HCT116 (cell line): Measurements from ENCODE around the gene BBS9. TPM values are rescaled to one million over a fixed set of nuclear protein-coding genes. Genes with fewer than 3 reads are reported as not detected.

Source experiments
- ATAC-seq: fragments of 200-7000 bp; cut with Tn5 transposase; 2 replicates; pipeline ENCODE4 v1.9.1; 2020; ENCODE audit warnings: mild to moderate bottlenecking, moderate library complexity
- BruUV-seq: library from RNA; stranded (reverse); fragments of 400-500 nt; replicated peaks from 2 replicates; lab custom pipeline; 2021; lab: Mats Ljungman, UMichigan
- CTCF ChIA-PET: fragments of 300-600 bp; sonication (Branson Sonifier 250); formaldehyde crosslinking; loops from one replicate; lab custom pipeline; 2021; ENCODE audit warnings: antibody characterized with exemption; lab: Charles Lee
- POLR2A ChIA-PET: fragments of 300-600, 350-600 bp; sonication (Branson Sonifier 250); formaldehyde crosslinking; loops from one replicate; lab custom pipeline; 2021; ENCODE audit warnings: antibody characterized with exemption; lab: Charles Lee
- RAD21 ChIA-PET, 2 experiments: fragments of 300-600 bp; sonication (Branson Sonifier 250); formaldehyde crosslinking; loops; one replicate each; lab custom pipeline; 2023; ENCODE audit warnings: low total read pairs in 2 of 2; ENCODE audit not compliant: uncharacterized antibody in 2 of 2, unreplicated experiment in 2 of 2, low non-redundant PET in 1 of 2; lab: Charles Lee
- DNase-seq: peaks from one replicate; pipeline ENCODE4 v3.0.0-alpha.2; 2010; ENCODE audit warnings: low read depth, low spot score
- H2AFZ ChIP-seq: fragments of 200-600 bp; shearing (Covaris generic), sonication (generic); 2 replicates; pipeline ENCODE4 v1.6.1; 2017; ENCODE audit warnings: low read depth, mixed run types, mixed read lengths, antibody characterized with exemption, low read length; ENCODE audit not compliant: poor library complexity, severe bottlenecking
- H3K27ac ChIP-seq: 2 replicates; pipeline ENCODE4 v1.5.1; 2012; ENCODE audit warnings: low read depth, low read length
- H3K27me3 ChIP-seq: fragments of 200-600 bp; sonication (generic); 2 replicates; pipeline ENCODE4 v1.6.1; 2016; ENCODE audit warnings: mixed run types, low read length, mixed read lengths; ENCODE audit not compliant: insufficient read depth
- H3K36me3 ChIP-seq, 2 experiments: fragments of 200-500 bp in 1 of 2; fragments of 200-600 bp in 1 of 2; sonication (Bioruptor generic) in 1 of 2; sonication (generic) in 1 of 2; 2 replicates each; pipeline versions ENCODE4 v1.5.1 to v1.6.1; 2014 to 2016; ENCODE audit warnings: low read length in 2 of 2, inconsistent platforms in 1 of 2, mixed read lengths in 1 of 2, mixed run types in 1 of 2; ENCODE audit not compliant: insufficient read depth in 2 of 2, control insufficient read depth in 1 of 2
- H3K4me1 ChIP-seq, 2 experiments: fragments of 200-600 bp in 1 of 2; sonication (generic) in 1 of 2; 2 replicates each; pipeline versions ENCODE4 v1.5.1 to v1.6.1; 2012 to 2017; ENCODE audit warnings: low read length in 2 of 2, inconsistent platforms in 1 of 2, mild to moderate bottlenecking in 1 of 2, mixed read lengths in 1 of 2, mixed run types in 1 of 2, moderate library complexity in 1 of 2; ENCODE audit not compliant: insufficient read depth in 2 of 2, control insufficient read depth in 1 of 2
- H3K4me2 ChIP-seq: fragments of 200-600 bp; sonication (generic); 2 replicates; pipeline ENCODE4 v1.6.1; 2017; ENCODE audit warnings: mixed run types, low read length, mixed read lengths
- H3K4me3 ChIP-seq, 2 experiments: fragments of 200-600 bp in 1 of 2; sonication (generic) in 1 of 2; replicated peaks in 1 of 2; 2 replicates each; pipeline ENCODE4 v1.5.1; 2011 to 2016; ENCODE audit warnings: low read length in 2 of 2, control low read depth in 1 of 2, low read depth in 1 of 2, mild to moderate bottlenecking in 1 of 2, mixed read lengths in 1 of 2, mixed run types in 1 of 2
- H3K79me2 ChIP-seq: fragments of 200-600 bp; sonication (generic); 2 replicates; pipeline ENCODE4 v1.6.1; 2017; ENCODE audit warnings: mild to moderate bottlenecking, mixed run types, low read length, moderate library complexity, mixed read lengths; ENCODE audit not compliant: insufficient read depth
- H3K9ac ChIP-seq: fragments of 200-600 bp; sonication (generic); 2 replicates; pipeline ENCODE4 v1.6.1; 2016; ENCODE audit warnings: low read length, mixed read lengths
- H3K9me2 ChIP-seq: fragments of 200-600 bp; sonication (generic), shearing (Covaris generic); 2 replicates; pipeline ENCODE4 v1.6.1; 2017; ENCODE audit warnings: mixed run types, mild to moderate bottlenecking, moderate library complexity; ENCODE audit not compliant: insufficient read depth
- H3K9me3 ChIP-seq, 2 experiments: fragments of 200-500 bp in 1 of 2; fragments of 200-600 bp in 1 of 2; sonication (Bioruptor generic) in 1 of 2; sonication (generic) in 1 of 2; 2 replicates each; pipeline ENCODE4 v1.6.1; 2014 to 2017; ENCODE audit warnings: low read length in 2 of 2, mixed read lengths in 2 of 2, inconsistent platforms in 1 of 2, low read depth in 1 of 2, mild to moderate bottlenecking in 1 of 2, mixed run types in 1 of 2, moderate library complexity in 1 of 2; ENCODE audit not compliant: control insufficient read depth in 1 of 2, insufficient read depth in 1 of 2
- H4K20me1 ChIP-seq: fragments of 200-600 bp; sonication (generic), shearing (Covaris generic); 2 replicates; pipeline ENCODE4 v1.6.1; 2017; ENCODE audit warnings: mixed run types, mild to moderate bottlenecking, moderate library complexity; ENCODE audit not compliant: insufficient read depth
- CBX3 ChIP-seq: IDR thresholded peaks from 2 replicates; pipeline ENCODE4 v1.6.1; 2012; ENCODE audit warnings: low read depth
- CEBPB ChIP-seq: IDR thresholded peaks from 2 replicates; pipeline ENCODE4 v1.6.1; 2012; ENCODE audit warnings: low read depth
- ELF1 ChIP-seq: IDR thresholded peaks from 2 replicates; pipeline ENCODE4 v1.6.1; 2012; ENCODE audit warnings: low read depth, borderline replicate concordance
- EZH2 ChIP-seq: fragments of 200-600 bp; sonication (generic); IDR thresholded peaks from 2 replicates; pipeline ENCODE4 v1.6.1; 2017; ENCODE audit warnings: antibody characterized with exemption, mixed run types
- FOSL1 ChIP-seq: IDR thresholded peaks from 2 replicates; pipeline ENCODE4 v1.6.1; 2012; ENCODE audit warnings: low read depth
- JUND ChIP-seq: IDR thresholded peaks from 2 replicates; pipeline ENCODE4 v1.6.1; 2012
- POLR2A ChIP-seq: IDR thresholded peaks from 2 replicates; pipeline ENCODE4 v1.7.0; 2011; ENCODE audit warnings: borderline replicate concordance; ENCODE audit not compliant: insufficient read depth, insufficient read length; ENCODE audit errors: extremely low read depth
- POLR2AphosphoS5 ChIP-seq: IDR thresholded peaks from 2 replicates; pipeline ENCODE4 v1.6.1; 2011; ENCODE audit warnings: mild to moderate bottlenecking, low read depth, low read length, moderate library complexity
- RAD21 ChIP-seq: IDR thresholded peaks from 2 replicates; pipeline ENCODE4 v1.6.1; 2012; ENCODE audit warnings: low read depth, mild to moderate bottlenecking
- SIN3A ChIP-seq: IDR thresholded peaks from 2 replicates; pipeline ENCODE4 v1.6.1; 2012; ENCODE audit warnings: low read depth
- SP1 ChIP-seq: IDR thresholded peaks from 2 replicates; pipeline ENCODE4 v1.6.1; 2012; ENCODE audit warnings: low read depth
- SRF ChIP-seq: IDR thresholded peaks from 2 replicates; pipeline ENCODE4 v1.6.1; 2012; ENCODE audit warnings: low read depth
- ZFX ChIP-seq: fragments of 450-650 bp; IDR thresholded peaks from 2 replicates; pipeline ENCODE4 v1.6.1; 2017
- intact Hi-C: fragments of 100-400 bp; cut with micrococcal nuclease; formaldehyde crosslinking; loops from 2 replicates; pipeline ENCODE4 v1.10.0; 2022
- total RNA-seq: library from RNA; stranded (reverse); gene quantifications from one replicate; pipeline ENCODE4 v1.2.1, GENCODE V29; 2021; ENCODE audit not compliant: unreplicated experiment
- TF ChIP-seq, protein P1 (sequence below): IDR thresholded peaks from 2 replicates; pipeline ENCODE4 v1.6.1; 2012
- TF ChIP-seq, protein P2 (sequence below), 3 experiments: fragments of 200-600 bp in 1 of 3; sonication (generic) in 1 of 3; IDR thresholded peaks in 2 of 3; conservative IDR thresholded peaks in 1 of 3; 2 replicates each; pipeline ENCODE4 v1.5.1; 2012 to 2017; ENCODE audit warnings: low read depth in 2 of 3, low read length in 2 of 3, antibody characterized with exemption in 1 of 3, borderline replicate concordance in 1 of 3, control low read depth in 1 of 3, mild to moderate bottlenecking in 1 of 3, mixed read lengths in 1 of 3, mixed run types in 1 of 3, moderate library complexity in 1 of 3; ENCODE audit not compliant: insufficient read depth in 1 of 3
- TF ChIP-seq, protein P3 (sequence below): IDR thresholded peaks from 2 replicates; pipeline ENCODE4 v1.6.1; 2012
- TF ChIP-seq, protein P4 (sequence below): IDR thresholded peaks from 2 replicates; pipeline ENCODE4 v1.6.1; 2012; ENCODE audit warnings: low read depth

BBS9 gene
- total RNA-seq, 1 experiment from 2014 or later = 7.1 TPM

- Histone ChIP-seq H3K4me2 (no peak overlapping the region), H4K20me1 (no peaks in the 10 kb centered on the region), H3K27ac (no peak overlapping the region), H3K9ac (no peak overlapping the region), H3K79me2 (no peaks in the 10 kb centered on the region), H3K9me3 (no peaks in the 10 kb centered on the region), H3K4me1 (no peaks in the 10 kb centered on the region), H2AFZ (no peak overlapping the region), H3K9me2 (no peaks in the 10 kb centered on the region), H3K27me3 (no peaks in the 10 kb centered on the region), H3K4me3 (no peak overlapping the region), H3K36me3 (no peaks in the 10 kb centered on the region)
- no TSS peak for BruUV-seq
- intact Hi-C loops = no loop called here
- ChIA-PET RAD21 (no interaction called here), POLR2A (no interaction called here), CTCF (no interaction called here)
- no peak for ATAC-seq
- no peak for TF ChIP-seq RAD21
- TF ChIP-seq SRF = no peak
- TF ChIP-seq, protein P1, sequence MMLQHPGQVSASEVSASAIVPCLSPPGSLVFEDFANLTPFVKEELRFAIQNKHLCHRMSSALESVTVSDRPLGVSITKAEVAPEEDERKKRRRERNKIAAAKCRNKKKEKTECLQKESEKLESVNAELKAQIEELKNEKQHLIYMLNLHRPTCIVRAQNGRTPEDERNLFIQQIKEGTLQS = no peak
- TF ChIP-seq, protein P2, sequence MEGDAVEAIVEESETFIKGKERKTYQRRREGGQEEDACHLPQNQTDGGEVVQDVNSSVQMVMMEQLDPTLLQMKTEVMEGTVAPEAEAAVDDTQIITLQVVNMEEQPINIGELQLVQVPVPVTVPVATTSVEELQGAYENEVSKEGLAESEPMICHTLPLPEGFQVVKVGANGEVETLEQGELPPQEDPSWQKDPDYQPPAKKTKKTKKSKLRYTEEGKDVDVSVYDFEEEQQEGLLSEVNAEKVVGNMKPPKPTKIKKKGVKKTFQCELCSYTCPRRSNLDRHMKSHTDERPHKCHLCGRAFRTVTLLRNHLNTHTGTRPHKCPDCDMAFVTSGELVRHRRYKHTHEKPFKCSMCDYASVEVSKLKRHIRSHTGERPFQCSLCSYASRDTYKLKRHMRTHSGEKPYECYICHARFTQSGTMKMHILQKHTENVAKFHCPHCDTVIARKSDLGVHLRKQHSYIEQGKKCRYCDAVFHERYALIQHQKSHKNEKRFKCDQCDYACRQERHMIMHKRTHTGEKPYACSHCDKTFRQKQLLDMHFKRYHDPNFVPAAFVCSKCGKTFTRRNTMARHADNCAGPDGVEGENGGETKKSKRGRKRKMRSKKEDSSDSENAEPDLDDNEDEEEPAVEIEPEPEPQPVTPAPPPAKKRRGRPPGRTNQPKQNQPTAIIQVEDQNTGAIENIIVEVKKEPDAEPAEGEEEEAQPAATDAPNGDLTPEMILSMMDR (IDR thresholded peaks at IDR 0.05 in 2 of 3, conservative IDR thresholded peaks at IDR 0.05 in 1 of 3; ENCODE audit: borderline replicate concordance in 1 of 3, insufficient read depth in 1 of 3, low read depth in 2 of 3, low read length in 2 of 3) = no peak
- no peak for TF ChIP-seq SIN3A
- no peak for DNase-seq
Observed at GRCh38 chr7:33627741-33628140, 498.4 kb downstream of the BBS9 start.

GRCh38 chr7:33628894-33629293 is 499.5 kb downstream of the BBS9 start:
- POLR2A ChIA-PET = no interaction called here
- no TSS peak for BruUV-seq
- Histone ChIP-seq H3K9me2 (no peaks in the 10 kb centered on the region), H4K20me1 (no peaks in the 10 kb centered on the region), H3K27ac (no peak overlapping the region), H3K4me2 (no peak overlapping the region), H3K4me3 (no peak overlapping the region), H3K36me3 (no peaks in the 10 kb centered on the region), H3K27me3 (no peaks in the 10 kb centered on the region), H3K4me1 (no peaks in the 10 kb centered on the region), H3K79me2 (no peaks in the 10 kb centered on the region), H3K9me3 (no peaks in the 10 kb centered on the region), H3K9ac (no peak overlapping the region), H2AFZ (no peak overlapping the region)
- intact Hi-C loops = no loop called here
- CTCF ChIA-PET = no interaction called here
- ATAC-seq = no peak
- no peak for DNase-seq
- RAD21 ChIA-PET = no interaction called here
- TF ChIP-seq RAD21 (no peak), CEBPB (no peak), ELF1 (no peak), CBX3 (no peak), POLR2AphosphoS5 (no peak), SP1 (no peak), FOSL1 (no peak), ZFX (no peak), SIN3A (no peak), POLR2A (no peak), SRF (no peak), JUND (no peak), EZH2 (no peak)
- TF ChIP-seq, protein P3, sequence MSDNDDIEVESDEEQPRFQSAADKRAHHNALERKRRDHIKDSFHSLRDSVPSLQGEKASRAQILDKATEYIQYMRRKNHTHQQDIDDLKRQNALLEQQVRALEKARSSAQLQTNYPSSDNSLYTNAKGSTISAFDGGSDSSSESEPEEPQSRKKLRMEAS = no peak
- TF ChIP-seq, protein P1 = no peak
- TF ChIP-seq, protein P4, sequence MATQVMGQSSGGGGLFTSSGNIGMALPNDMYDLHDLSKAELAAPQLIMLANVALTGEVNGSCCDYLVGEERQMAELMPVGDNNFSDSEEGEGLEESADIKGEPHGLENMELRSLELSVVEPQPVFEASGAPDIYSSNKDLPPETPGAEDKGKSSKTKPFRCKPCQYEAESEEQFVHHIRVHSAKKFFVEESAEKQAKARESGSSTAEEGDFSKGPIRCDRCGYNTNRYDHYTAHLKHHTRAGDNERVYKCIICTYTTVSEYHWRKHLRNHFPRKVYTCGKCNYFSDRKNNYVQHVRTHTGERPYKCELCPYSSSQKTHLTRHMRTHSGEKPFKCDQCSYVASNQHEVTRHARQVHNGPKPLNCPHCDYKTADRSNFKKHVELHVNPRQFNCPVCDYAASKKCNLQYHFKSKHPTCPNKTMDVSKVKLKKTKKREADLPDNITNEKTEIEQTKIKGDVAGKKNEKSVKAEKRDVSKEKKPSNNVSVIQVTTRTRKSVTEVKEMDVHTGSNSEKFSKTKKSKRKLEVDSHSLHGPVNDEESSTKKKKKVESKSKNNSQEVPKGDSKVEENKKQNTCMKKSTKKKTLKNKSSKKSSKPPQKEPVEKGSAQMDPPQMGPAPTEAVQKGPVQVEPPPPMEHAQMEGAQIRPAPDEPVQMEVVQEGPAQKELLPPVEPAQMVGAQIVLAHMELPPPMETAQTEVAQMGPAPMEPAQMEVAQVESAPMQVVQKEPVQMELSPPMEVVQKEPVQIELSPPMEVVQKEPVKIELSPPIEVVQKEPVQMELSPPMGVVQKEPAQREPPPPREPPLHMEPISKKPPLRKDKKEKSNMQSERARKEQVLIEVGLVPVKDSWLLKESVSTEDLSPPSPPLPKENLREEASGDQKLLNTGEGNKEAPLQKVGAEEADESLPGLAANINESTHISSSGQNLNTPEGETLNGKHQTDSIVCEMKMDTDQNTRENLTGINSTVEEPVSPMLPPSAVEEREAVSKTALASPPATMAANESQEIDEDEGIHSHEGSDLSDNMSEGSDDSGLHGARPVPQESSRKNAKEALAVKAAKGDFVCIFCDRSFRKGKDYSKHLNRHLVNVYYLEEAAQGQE = no peak
